C4-2B (cell line): ENCODE measurements around the gene XRCC6.

Experiments
- ZFX ChIP-seq: fragments of 450-650 bp; IDR thresholded peaks from 2 replicates; pipeline ENCODE4 v1.6.1; 2017
- TF ChIP-seq, protein P1 (sequence below): fragments of 450-650 bp; conservative IDR thresholded peaks from 2 replicates; pipeline ENCODE4 v1.5.1; 2017; ENCODE audit warnings: mild to moderate bottlenecking

DNA sequence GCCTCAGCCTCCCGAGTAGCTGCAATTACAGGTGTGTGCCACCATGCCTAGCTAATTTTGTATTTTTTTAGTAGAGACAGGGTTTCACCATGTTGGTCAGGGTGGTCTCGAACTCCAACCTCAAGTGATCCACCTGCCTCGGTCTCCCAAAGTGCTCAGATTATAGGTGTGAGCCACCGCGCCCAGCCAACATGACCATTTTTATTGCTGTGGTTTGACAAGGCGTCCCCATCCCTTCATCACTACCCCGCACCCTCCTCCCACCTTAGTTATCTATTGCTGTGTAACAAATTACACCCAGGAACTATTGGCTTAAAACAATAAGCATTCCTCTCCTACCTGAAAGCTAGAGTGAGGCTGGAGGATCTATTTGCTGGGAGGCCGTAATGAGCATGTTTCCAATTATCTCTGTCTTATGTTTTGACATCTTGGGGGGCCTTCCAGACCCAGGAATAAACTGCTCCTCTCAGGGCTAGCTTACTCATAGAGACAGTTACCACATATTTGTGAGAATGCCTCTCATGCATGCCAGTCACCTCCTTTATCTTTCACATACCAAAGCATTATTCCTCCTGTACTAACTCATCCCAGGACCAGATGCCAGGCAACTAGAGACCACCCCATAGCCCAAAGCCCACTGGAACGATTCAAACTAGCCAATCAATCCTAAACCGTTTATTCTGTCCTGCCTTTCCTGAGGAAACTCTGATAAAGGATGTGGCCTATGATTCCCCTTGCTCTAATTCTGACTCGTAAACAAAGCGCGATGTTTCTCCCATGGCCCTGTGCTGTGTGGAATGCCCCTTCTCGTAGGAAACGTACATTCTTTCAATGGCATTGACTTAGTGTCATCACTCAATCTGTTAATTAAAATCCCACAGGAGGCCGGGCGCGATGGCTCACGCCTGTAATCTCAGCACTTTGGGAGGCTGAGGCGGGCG is 48.1 kb downstream of the XRCC6 start:
- TF ChIP-seq, protein P1, sequence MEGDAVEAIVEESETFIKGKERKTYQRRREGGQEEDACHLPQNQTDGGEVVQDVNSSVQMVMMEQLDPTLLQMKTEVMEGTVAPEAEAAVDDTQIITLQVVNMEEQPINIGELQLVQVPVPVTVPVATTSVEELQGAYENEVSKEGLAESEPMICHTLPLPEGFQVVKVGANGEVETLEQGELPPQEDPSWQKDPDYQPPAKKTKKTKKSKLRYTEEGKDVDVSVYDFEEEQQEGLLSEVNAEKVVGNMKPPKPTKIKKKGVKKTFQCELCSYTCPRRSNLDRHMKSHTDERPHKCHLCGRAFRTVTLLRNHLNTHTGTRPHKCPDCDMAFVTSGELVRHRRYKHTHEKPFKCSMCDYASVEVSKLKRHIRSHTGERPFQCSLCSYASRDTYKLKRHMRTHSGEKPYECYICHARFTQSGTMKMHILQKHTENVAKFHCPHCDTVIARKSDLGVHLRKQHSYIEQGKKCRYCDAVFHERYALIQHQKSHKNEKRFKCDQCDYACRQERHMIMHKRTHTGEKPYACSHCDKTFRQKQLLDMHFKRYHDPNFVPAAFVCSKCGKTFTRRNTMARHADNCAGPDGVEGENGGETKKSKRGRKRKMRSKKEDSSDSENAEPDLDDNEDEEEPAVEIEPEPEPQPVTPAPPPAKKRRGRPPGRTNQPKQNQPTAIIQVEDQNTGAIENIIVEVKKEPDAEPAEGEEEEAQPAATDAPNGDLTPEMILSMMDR, result no peak
- TF ChIP-seq ZFX, result no peak
